Thyroid gland (tissue), 4 donors: ENCODE measurements around the gene PCP4L1.

Experiments
- CTCF ChIP-seq, 6 experiments: fragments of 200-600 bp in 3 of 6; fragments of 450-650 bp in 3 of 6; sonication (generic) in 3 of 6; IDR thresholded peaks; one replicate each; pipeline ENCODE4 v1.5.1; 2016 to 2019; ENCODE audit warnings: antibody characterized with exemption in 6 of 6, mild to moderate bottlenecking in 2 of 6, inconsistent platforms in 1 of 6, moderate library complexity in 1 of 6
- POLR2A ChIP-seq, 2 donors: fragments of 450-650 bp; IDR thresholded peaks; one replicate each; pipeline ENCODE4 v1.6.1; 2017; ENCODE audit warnings: antibody characterized with exemption in 2 of 2, mild to moderate bottlenecking in 2 of 2, moderate library complexity in 1 of 2

- TF ChIP-seq CTCF (IDR thresholded peaks at IDR 0.05) (no peak), POLR2A (IDR thresholded peaks at IDR 0.05) (no peak)
Measured at GRCh38 chr1:161214369-161214768, 44.2 kb upstream of the PCP4L1 start.
